ENCODE results near the gene CCDC87.

CCDC87 gene

DNA sequence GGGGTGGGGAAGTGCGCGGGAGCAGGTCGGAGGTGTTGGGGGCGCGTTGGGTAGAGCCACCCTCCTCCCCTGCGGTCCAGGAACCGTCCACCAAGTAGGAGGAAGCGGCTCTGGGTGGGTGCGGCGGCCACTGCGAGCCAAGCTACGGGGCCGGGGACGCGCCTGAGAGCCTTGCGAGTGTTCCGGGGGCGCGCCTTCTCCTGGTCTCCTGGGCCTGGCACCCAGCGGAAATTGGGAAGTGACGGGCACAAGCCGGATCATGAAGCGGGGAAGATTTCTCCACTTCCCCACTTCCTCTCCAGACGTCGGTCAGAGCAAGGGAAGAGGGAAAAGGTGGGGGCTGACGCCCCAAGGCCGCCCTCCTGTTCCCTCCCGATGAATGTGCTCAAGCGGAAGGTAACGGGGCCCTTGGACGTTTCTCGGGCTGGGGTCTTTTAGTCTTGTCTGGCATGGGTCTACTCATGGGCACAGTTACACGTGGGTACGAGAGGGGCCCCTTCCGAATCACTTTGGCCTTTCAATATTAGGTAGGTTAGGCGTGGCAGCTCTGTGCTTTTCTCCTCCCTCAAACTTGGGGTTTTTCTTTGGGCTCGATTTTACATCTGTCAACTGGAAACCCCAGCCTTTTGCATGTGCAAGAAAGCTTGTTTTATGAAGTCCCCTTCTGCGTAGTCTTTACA is 24.4 kb upstream of the CCDC87 start:
- Histone ChIP-seq H3K9me3 (ENCODE audit: control insufficient read depth, low read length) (no peaks in the 10 kb centered on the region), H3K4me1 (no peaks in the 10 kb centered on the region), H3K36me3 (ENCODE audit: control insufficient read depth, insufficient read depth, low read length) (no peaks in the 10 kb centered on the region), H3K27ac (peak overlapping the region; percentile 84), H3K4me2 (ENCODE audit: low read length) (peak overlapping the region; percentile 62), H3K9ac (no peak overlapping the region), H3K27me3 (ENCODE audit: control insufficient read depth, insufficient read depth, low read length) (no peaks in the 10 kb centered on the region), H3K79me2 (peaks cover 30% of the 10 kb centered on the region), H2AFZ (peak overlapping the region; percentile 90), H3K4me3 (ENCODE audit: low read depth, low read length) (peak overlapping the region; percentile 84)
- TF ChIP-seq, protein P1, sequence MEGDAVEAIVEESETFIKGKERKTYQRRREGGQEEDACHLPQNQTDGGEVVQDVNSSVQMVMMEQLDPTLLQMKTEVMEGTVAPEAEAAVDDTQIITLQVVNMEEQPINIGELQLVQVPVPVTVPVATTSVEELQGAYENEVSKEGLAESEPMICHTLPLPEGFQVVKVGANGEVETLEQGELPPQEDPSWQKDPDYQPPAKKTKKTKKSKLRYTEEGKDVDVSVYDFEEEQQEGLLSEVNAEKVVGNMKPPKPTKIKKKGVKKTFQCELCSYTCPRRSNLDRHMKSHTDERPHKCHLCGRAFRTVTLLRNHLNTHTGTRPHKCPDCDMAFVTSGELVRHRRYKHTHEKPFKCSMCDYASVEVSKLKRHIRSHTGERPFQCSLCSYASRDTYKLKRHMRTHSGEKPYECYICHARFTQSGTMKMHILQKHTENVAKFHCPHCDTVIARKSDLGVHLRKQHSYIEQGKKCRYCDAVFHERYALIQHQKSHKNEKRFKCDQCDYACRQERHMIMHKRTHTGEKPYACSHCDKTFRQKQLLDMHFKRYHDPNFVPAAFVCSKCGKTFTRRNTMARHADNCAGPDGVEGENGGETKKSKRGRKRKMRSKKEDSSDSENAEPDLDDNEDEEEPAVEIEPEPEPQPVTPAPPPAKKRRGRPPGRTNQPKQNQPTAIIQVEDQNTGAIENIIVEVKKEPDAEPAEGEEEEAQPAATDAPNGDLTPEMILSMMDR (IDR thresholded peaks at IDR 0.05): no peak

DNA sequence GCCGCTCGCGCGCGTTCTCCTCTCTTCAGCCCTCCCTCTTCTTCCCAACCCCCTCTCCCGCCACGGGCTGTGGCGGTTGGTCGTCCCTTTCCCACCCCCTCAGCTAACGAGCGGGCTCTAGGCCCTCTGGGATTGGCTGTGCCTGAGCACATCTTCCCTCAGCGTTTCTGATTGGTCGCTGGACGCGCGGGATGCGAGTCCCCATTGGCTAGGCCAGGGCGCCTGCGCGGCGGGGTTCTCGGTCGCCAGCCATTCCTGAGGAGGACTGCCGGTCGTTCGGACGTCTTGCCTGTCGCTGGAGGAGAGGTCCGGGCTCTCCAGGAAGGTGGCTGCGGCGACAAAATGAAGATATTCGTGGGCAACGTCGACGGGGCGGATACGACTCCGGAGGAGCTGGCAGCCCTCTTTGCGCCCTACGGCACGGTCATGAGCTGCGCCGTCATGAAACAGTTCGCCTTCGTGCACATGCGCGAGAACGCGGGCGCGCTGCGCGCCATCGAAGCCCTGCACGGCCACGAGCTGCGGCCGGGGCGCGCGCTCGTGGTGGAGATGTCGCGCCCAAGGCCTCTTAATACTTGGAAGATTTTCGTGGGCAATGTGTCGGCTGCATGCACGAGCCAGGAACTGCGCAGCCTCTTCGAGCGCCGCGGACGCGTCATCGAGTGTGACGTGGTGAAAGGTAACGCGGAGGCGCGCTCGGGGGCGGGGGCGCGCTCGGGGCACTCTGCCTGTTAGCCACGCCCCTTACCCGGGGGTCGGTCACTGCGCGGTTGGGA is 23.7 kb upstream of the CCDC87 start, which contains the start of gene RBM14:
TSS of gene RBM14 (plus strand) at position 252 of the 776 bp plus-strand sequence. CDS start at position 343, 91 bp downstream.
- TF ChIP-seq, protein P1 (IDR thresholded peaks at IDR 0.05): no peak
- no peaks in the 10 kb centered on the region for H3K9me3 ChIP-seq (ENCODE audit: control insufficient read depth, low read length)

DNA sequence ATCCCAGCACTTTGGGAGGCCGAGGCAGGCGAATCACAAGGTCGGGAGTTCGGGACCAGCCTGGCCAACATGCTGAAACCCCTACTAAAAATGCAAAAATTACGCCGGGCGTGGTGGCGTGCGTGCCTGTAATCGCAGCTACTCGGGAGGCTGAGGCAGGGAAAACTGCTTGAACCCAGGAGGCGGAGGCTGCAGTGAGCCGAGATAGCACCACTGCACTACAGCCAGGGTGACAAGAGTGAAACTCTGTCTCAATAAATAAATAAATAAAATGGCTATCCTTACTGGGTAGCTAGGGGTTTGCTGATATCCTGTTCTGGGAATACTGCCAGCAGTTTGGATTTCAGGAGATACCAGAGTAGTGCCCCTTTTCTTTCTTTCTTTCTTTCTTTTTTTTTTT is 21.2 kb upstream of the CCDC87 start:
- no peaks in the 10 kb centered on the region for H3K27me3 ChIP-seq (ENCODE audit: control insufficient read depth, insufficient read depth, low read length)
- H3K27ac ChIP-seq: no peak overlapping the region
- peaks cover 14% of the 10 kb centered on the region for H3K79me2 ChIP-seq

More for the DNA sequence above, 23.7 kb upstream of the CCDC87 start, which contains the start of gene RBM14:
- Histone ChIP-seq H3K4me1 (no peaks in the 10 kb centered on the region), H3K4me2 (ENCODE audit: low read length) (peak within 1 kb of the TSS; percentile 91), H3K36me3 (ENCODE audit: control insufficient read depth, insufficient read depth, low read length) (no peaks in the 10 kb centered on the region), H3K27ac (peak within 1 kb of the TSS; percentile 84), H3K9ac (peak within 1 kb of the TSS; percentile 84), H2AFZ (peak within 1 kb of the TSS; percentile 90), H3K4me3 (ENCODE audit: low read depth, low read length) (peak within 1 kb of the TSS; percentile 84), H3K79me2 (peaks cover 30% of the 10 kb centered on the region), H3K27me3 (ENCODE audit: control insufficient read depth, insufficient read depth, low read length) (no peaks in the 10 kb centered on the region)

DNA sequence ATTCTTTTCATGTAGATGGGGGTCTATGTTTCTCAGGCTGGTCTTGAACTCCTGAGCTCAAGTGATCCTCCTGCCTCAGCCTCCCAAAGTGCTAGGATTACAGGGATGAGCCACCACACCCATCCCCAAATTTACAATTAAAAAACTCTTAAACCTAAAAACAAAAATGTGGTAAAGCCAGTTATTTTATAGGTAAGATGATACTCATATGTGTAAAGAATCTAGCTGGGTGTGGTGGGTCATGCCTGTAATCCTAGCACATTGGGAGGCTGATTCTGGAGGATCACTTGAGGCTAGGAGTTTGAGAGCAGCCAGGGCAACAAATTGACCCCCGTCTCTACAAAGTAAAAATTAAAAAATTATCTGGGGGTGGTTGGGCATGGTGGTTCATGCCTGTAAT is 19.6 kb upstream of the CCDC87 start:
- TF ChIP-seq, protein P1 (IDR thresholded peaks at IDR 0.05): no peak

More for the DNA sequence above, 21.2 kb upstream of the CCDC87 start:
- TF ChIP-seq, protein P1 (IDR thresholded peaks at IDR 0.05): no peak
- Histone ChIP-seq H2AFZ (no peak overlapping the region), H3K4me1 (no peaks in the 10 kb centered on the region), H3K9me3 (ENCODE audit: control insufficient read depth, low read length) (no peaks in the 10 kb centered on the region), H3K9ac (no peak overlapping the region), H3K4me2 (ENCODE audit: low read length) (no peak overlapping the region), H3K4me3 (ENCODE audit: low read depth, low read length) (no peak overlapping the region), H3K36me3 (ENCODE audit: control insufficient read depth, insufficient read depth, low read length) (no peaks in the 10 kb centered on the region)

More for the DNA sequence above, 19.6 kb upstream of the CCDC87 start:
- Histone ChIP-seq H3K27ac (no peak overlapping the region), H3K36me3 (ENCODE audit: control insufficient read depth, insufficient read depth, low read length) (no peaks in the 10 kb centered on the region), H3K9me3 (ENCODE audit: control insufficient read depth, low read length) (no peaks in the 10 kb centered on the region), H2AFZ (no peak overlapping the region), H3K9ac (no peak overlapping the region), H3K79me2 (peaks cover 2% of the 10 kb centered on the region), H3K27me3 (ENCODE audit: control insufficient read depth, insufficient read depth, low read length) (no peaks in the 10 kb centered on the region), H3K4me2 (ENCODE audit: low read length) (no peak overlapping the region), H3K4me3 (ENCODE audit: low read depth, low read length) (no peak overlapping the region), H3K4me1 (no peaks in the 10 kb centered on the region)
